ENCODE results near the gene NUP107.

The NUP107 gene

DNA sequence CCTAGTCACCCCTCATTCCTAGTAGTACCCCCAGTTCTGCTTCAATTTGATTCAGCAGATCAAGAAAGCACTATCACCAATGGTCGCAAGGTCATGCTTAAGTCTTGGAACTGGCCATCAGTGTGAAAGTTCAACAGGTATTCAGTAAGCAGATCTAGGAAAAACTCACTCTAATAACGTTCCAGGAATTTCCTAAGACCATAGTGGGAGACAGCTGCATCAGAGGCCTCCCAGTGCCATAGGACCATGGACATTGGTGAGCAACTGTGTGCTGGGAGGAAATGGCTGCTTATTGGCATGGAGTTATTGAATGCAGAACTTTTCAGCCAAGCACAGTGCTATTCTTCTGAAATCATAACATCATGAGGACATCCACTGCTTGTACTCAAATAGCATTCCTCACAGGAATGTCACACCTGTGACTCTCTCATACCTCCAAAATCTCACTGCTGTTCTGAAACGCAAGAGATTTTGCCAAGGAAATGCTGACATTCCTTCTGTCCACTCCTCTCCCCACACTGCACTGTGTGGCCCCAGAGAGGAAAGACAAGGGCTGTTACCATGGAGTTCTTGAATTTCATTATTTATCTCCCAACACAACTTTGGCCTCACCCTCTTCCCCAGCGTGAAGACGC lies 90.3 kb downstream of the NUP107 start:
- DNase-seq: no peak

DNA sequence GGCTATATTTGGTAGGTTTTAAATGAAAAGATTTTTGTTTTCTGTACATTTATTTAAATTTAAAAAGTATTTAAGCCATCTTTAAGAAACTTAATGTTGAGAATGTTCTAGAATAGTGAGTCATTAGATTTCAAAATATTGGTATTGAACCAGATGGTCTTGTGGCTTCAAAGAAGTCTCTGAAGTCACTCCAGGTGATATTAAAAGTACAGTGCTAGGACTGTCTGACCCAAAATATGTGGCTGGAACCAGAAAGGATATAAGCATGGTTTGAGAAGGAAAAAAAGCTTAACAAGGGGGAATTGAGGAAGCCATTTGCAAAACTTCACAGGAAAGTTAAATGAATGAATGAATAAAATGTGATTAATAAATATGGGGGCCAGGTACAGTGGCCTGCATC lies 92.5 kb downstream of the NUP107 start:
- no peak for DNase-seq

DNA sequence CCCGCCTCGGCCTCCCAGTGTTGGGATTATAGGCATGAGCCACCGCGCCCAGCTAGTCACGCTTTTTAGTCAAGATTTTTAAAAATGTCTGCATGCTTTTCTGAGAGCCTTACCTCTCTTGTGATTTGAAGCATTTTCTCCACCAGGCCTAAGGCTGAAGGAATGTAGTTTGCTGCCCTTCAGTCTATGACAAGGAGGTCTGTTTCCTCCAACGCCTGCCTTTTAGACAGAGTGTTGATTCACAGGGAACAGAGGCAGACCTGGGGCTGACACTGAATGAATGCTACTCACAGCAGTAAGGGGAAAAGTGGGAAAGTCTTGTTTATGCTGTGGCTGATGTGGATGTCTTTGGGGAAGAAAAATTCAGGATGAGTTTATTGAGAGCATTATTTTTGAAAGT lies 94.0 kb downstream of the NUP107 start:
- DNase-seq: no peak

DNA sequence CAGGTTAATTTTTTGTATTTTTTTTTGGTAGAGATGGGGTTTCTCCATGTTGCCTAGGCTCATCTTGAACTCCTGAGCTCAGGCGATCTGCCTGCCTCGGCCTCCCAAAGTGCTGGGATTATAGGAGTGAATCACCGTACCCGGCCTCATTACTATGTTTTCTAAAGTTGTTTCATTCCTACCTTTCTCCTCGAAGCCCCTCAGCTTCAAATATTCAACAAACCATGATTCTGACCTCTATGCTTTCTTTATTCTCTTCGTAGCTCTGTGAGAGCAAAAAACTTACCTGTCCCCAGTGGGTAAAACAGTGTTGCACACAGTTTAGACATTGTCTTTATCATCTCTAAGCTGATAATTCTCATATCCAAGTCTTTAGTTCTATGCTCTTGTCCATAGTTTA lies 95.0 kb downstream of the NUP107 start:
- no peak for DNase-seq

DNA sequence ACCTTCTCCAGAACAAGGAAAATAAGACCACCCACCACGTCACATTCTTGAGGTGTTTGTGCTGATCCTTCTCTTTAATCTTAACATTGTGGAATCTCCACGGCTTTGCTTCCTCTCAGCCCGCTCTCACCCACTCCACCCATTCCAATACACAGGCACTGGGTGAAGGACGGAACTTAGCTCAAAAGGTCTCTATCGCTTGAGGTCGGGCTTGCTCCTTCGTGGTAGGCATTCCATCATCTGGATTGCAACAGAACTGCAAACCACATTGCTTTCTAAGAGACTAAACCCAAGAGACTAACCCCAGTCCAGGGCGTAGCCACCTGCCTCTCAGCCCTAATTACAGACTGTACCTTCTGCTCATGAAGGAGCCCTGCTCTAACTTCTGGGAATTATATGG lies 97.2 kb downstream of the NUP107 start:
- DNase-seq: no peak

DNA sequence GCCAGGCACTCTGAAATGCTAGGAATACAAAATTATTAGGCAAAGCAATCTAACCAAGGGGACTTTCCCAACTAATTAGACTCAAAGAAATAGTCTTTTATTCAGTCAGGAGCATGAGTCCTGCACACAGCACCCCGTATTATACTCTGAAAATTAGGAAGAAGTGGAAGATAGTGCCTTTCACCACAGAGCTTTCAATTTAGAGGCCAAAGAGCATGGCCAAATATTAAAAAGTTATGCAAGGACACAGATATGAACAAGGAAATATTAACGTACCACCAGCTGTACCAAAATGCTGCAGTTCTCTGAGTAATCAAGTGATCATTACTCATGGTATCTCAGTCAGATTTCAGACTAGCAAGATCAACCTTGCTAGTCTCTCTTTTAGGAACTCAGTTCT lies 98.6 kb downstream of the NUP107 start:
- no peak for DNase-seq

DNA sequence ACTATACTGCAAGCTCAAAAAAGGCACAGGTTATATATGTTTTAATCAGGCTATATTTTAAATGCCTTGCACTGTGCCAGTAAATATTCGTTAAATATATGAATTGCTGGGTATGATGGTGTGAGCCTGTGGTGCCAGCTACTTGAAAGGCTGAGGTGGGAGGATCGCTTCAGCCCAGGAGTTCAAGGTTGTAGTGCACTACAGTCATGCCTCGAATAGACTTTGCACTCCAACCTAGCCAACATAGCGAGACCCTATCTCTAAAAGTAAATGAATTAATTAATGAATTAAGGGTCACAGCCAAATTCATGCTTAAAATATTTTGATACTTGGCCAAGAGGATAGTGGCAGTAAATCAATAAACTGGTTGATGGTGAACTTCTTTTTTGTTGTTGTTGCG lies 99.0 kb downstream of the NUP107 start:
- DNase-seq: no peak

DNA sequence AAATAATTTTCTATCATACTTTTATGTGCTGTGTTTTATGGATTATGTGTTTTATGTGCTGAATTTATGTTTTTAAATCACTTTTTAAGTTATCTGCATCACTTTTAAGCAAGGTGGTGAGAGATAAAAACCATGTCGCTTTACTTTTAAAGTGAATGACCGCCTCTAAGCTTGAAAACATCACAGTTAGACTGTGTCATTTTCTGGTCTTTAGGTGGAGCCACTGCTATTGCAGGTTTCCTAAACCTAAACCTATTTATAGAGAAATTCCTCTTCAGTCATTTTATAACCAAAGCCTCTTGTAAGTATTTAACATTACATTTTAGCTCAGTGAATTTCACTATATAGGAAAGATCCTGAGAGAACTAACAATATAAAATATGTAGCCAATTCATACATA lies 100.2 kb downstream of the NUP107 start:
- no peak for DNase-seq

DNA sequence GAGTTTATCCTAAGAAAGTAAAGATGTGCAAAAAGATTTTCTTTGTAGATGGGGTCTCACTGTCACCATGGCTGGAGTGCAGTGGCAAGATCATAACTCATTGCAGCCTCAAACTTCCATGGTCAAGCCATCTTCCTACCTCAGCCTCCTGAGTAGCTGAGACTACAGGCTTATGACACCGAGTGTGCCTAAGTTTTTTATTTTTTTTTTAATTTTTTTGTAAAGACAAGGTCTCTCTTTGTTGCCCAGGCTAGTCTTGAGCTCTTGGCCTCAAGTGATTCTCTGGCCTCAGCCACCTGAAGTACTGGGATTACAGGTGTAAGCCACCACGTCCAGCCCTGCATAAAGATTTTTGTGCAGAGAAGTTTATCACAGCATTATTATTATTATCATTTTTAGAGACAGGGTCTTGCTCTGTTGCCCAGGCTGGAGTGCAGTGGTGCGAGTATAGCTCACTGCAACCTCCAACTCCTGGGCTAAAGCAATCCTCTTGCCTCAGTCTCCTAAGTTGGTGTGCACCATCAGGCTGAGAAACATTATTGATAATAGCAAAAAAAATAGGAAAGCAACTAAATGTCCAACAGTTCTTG lies 101.9 kb downstream of the NUP107 start:
- DNase-seq: no peak

DNA sequence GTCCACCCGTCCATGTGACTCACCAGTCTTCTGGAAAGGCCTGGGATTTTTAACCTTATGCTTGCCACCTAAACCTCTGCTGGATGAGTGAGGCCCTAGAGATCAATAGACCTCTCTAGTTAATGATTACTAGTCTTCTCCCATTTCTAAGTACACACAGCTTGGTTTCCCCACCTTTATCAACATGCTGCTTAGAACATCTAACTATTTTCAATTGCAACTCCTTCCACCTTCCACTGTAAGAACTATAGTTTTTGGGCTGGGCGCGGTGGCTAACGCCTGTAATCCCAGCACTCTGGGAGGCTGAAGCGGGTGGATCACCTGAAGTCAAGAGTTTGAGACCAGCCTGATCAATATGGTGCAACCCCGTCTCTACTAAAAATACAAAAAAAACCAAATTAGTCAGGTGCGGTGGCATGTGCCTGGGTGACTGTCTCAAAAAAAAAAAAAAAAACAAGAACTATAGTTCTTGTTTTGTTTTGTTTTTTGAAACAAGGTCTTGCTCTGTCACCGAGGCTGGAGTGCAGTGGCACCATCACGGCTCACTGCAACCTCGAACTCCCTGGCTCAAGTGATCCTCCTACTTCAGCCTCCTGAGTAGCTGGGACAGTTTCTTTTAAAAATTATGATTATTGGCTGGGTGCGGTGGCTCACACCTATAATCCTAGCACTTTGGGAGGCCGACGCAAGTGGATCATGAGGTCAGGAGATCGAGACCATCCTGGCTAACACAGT lies 102.5 kb downstream of the NUP107 start:
- DNase-seq: no peak

DNA sequence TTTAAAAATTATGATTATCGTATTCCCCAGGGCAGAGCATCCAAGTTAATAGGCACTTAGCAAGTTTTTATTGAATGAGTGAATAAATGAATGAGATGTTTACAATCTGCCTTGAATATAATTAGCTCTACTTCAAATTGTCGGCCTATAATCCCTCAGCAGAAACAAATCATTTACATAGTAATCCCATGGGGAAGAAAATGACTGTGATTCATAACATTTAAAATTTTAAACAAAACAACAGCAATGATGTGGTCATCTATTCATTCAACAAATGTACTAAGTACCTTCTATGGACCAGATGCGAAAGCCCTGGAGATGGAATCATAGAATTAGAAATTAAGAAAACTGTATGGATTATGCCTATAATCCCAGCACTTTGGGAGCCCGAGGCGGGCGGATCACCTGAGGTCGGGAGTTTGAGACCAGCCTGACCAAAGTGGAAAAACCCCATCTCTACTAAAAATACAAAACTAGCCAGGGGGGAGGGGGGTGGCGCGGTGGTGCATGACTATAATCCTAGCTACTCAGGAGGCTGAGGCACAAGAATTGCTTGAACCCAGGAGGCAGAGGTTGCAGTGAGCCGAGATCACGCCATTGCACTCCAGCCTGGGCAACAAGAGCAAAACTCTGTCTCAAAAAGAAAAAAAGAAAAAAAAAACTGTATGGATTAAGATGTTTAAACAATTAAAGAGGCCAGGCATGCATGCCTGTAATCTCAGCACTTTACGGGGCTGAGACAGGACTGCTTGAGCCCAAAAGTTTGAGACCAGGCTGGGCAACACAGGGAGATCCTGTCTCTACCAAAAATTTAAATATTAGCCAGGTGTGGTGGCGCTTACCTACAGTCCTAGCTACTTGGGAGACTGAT lies 103.5 kb downstream of the NUP107 start:
- no peak for DNase-seq

DNA sequence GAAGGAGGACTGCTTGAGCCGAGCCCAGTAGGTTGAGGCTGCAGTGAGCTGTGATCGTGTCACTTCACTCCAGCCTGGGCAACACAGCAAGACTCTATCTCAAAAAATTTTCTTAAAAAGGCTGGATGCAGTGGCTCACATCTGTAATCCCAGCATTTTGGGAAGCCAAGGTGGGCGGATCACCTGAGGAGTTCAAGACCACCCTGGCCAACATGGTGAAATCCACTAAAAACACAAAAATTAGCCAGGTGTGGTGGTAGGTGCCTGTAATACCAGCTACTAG lies 104.1 kb downstream of the NUP107 start:
- DNase-seq: no peak

DNA sequence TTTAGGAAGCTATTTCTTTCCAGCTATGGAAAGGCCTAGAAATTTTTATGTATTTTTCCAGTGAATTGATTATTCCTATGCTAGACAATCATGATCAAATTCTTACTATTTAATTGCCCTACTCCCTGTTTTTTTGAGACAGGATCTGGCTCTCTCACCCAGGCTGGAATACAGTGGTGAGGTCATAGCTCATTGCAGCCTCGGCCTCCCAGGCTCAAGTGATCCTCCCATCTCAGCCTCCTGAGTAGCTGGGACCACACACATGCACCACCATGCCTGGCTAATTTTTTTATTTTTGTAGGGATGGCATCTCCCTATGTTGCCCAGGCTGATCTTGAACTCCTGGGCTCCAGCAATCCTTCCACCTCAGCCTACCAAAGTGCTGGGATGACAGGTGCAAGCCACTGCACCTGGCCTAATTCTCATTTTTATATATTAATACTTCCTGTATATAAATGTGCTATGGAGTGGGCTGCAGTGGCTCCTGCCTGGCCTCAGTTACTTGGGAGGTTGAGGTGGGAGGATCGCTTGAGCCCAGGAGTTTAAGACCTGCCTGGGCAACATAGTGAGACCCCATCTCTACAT lies 105.2 kb downstream of the NUP107 start:
- DNase-seq: no peak

DNA sequence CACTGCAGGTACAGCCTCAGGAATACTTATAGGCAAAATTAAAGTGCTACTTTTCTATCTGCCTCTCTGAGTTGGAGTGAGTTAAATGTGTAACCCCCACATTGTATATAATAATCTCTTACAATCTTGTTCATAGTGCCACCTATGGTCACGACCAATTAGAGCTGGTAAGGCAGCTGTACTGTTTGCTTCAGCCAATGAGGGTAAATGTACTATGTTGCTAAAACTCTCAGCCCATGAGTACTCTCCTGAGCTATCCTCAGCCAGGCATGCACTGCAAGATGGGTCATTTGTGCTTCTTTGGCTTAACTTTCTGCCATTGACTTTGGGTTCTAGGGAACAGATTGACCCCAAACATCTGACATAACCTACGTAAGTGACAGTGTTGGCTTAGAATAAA lies 106.2 kb downstream of the NUP107 start:
- no peak for DNase-seq

DNA sequence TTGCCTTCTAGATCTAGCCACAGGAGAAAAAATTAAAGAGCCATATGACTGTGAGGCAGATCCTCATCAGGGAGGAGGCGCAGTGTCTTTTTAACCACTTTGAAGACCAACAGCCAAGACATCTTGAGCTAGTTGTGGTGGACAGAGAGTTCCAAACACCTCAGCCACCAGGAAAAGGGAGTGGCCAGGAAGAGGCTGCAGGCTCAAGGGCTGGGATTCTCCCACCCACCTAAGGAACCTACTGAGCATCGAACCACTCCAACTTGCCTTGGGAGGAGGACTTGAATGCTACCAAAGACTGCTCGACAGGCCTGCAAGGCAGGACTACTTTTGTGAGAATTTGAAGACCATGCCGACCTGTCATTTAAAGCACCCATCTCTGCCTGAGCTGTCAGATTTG lies 106.7 kb downstream of the NUP107 start:
- no peak for DNase-seq

DNA sequence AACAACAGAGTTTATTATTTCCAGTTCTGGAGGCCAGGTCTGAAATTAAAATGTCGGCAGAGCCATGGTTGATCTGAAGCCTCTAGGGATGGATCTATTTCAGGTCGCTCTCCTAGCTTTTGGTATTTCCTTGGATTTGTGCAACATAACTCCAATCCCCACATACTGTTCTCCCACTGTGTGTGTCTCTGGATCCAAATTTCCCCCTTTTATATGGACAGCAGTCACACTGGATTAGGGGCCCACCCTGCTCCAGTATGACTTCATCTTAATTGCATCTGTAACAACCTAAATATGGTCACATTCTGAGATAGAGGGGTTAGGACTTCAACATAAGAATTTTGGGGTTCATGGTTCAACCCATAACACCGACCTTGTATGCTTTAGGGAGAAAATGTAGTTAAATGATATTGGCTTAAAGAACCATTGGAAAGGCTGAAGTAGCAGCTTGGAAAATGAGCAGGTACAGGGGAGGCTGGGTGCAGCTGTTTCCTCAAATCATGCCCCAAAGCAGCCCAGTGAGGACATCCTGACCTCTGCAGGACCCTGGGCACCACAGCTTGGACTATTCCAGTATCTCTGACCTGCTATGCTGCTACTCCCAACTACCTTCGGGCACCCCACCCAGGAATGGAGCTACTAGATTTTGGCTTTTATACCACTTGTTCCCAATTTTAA lies 107.3 kb downstream of the NUP107 start:
- DNase-seq: no peak

DNA sequence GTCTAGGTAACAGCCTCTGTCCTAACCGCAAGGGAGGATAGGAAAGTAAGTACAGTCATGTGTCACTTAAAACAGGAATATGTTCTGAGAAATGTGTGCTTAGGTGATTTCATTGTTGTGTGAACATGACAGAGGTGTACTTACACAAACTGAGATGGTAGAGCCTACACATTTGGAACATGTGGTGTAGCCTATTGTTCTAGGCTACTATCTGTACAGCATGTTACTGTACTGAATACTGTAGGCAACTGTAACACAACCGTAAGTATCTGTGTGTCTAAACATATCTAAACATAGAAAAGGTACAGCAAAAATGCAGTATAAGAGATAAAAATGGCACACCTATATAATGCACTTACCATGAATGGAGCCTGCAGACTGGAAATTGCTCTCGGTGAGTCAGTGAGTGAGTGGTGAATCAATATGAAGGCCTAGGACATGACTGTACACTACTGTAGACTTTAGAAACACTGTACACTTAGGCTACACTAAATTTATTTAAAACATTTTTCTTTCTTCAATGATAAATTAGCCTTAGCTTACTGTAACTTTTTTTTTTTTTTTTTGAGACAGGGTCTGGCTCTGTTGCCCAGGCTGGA lies 108.0 kb downstream of the NUP107 start:
- DNase-seq: no peak

Measured in stimulated activated CD4-positive, alpha-beta T cell treated with anti-CD3 and anti-CD28 coated beads, Interleukin-4, amount 100 ng/mL, for 24 hours (primary cell).